HS-27A (cell line): ENCODE data around the gene OXCT2.
"Not testable (repeated sequence)": the region's sequence is repeated elsewhere in the genome, so short reads cannot be mapped to it uniquely, and the experiment has no call there.

ENCODE experiments used
- DNase-seq: peaks from one replicate; pipeline ENCODE4 v3.0.0-alpha.2; 2012; ENCODE audit warnings: low read depth, missing footprints

OXCT2 gene

GRCh38 chr1:39771022-39771532, at the start of gene OXCT2:
Gene OXCT2, minus strand, starts transcription at chr1:39771348. Its CDS starts 93 bp downstream, at chr1:39771255.
- DNase-seq: not testable (repeated sequence)

DNA sequence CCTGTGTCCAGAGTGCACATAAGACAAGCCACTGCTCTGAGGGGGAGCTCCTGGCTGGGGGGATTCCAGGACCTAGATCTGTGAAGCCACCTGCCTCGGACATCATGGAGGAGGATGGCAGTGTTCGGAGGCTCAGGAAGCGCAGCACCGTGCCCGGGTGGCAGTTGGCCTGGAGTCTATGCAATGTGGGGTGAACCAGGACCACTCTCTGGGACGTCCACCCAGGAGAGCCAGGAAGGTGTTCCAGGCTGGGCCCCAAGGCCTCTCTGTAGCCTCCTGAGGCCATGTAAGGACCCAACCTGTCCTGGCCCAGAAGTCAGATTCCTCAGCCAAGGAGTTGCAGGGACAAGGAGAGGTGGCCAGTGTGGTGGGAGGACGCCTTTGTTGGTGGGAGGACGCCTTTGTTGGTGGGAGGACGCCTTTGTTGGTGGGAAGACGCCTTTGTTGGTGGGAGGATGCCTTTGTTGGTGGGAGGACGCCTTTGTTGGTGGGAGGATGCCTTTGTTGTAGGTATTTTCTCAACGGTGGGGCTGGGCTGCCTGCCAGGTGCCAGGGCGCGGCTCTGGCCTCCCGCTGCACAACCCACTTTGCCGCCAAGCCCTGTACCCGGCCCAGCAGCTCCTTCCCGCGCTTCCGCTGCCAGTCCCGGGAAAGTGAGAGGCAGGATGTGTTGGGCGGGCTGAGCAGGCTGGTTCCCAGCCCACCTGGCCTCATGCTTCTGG, 48.1 kb upstream of the OXCT2 start:
- no peak for DNase-seq

DNA sequence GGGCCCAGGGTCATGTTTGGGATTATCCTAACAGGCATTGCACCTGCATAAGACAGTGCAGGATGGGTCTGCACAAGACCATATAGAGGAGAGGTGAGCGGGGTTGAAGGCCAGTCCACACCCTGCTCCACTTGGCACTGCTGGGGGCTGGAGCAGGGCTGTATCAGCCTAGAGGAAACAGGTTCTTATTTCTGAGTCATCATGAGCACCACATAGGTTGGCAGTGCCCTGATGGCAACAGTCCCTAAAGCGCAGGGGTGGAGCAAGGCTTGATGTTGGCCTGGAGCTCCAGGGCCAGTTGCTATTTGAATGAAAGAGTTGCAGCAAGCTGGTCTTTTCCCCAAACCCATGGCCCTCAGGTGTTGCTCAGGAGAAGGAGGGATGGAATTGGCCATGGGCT, 47.3 kb upstream of the OXCT2 start:
- no peak for DNase-seq

DNA sequence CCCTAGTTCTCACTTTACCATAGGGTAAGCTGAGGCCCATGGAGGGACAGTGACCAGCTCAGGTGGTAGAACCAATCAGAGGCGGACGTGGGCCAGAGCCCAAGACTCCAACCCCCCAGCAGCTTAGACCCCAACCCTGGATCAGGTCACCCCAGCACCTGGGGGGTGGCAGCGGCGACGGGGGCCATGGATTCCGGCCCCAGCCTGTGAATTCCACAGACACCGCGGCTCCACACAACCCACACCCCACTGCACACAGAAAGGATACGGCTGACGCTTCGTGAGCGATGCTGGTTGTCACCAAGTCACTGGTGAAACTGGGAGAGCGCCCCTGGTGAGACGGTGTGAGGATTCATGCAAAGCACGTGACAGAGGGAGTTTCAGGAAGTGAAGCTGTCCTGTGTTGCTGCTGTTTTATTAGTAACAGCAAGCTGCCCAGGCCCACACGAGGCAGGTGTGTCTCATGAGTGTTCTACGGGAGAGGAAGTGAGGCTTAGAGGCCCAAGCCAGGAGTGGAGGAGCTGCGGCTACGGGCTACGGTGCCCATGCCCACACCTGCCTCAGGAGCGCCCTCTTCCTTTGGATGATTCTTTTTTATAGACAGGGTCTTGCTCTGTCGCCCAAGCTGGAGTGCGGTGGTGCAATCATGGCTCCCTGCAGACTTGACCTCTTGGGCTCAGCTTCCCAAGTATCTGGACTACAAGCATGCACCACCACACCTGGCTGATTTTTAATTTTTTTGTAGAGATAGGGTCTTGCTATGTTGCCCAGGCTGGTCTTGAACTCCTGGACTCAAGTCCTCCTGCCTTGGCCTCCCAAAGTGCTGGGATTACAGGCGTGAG, 46.2 kb upstream of the OXCT2 start:
- not testable (repeated sequence) for DNase-seq

DNA sequence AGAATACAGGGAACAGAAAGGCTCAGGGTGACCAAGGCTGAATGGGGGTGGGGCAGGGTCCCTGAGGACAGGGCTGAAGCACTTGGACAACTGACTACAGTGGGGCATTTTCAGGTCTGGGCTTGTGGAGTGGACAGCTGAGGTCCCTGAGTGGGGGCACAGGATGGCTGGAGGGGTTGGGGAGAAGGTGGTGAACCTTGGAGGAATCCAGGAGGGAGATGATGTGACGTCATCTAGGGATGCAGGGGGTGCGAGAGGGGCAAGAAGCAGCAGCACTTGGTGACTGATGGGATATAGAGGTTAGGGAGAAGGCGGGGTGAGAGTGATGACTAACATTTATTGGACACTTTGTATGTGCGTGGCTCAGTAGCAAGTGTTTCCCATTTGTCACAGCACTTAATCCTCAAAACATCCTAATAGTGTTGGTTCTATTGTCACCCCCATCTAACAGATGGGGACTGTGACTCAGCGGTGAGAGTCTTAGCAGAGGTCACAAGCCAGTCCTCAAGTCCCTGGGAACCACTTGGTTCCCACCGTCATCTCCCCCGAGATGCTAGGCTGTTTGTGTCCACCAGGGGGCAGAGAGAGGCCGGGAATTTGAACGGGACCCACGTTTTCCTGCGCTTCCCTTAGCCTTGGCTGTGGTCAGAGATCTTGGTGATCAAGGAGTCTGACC, 45.4 kb upstream of the OXCT2 start:
- peak; percentile 62 for DNase-seq

DNA sequence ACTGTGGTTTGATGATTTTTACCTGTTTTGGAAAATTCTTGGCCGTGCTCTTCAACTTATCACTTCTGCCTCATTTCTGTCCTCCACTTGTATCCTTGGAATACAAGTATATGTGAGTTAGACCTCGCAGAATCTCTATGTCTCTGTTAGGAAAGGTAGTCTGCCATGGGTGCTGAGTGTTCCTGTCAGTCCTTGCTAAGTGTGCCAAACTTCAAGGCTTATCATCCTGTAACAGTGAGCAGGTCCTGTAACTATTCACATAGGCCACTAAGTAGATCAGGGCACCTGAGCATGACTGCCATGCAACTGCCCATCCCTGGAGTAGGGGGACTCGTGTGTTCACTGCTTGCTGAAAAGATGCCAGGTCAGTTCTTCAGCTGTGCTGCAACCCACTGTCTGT, 41.8 kb upstream of the OXCT2 start:
- no peak for DNase-seq

DNA sequence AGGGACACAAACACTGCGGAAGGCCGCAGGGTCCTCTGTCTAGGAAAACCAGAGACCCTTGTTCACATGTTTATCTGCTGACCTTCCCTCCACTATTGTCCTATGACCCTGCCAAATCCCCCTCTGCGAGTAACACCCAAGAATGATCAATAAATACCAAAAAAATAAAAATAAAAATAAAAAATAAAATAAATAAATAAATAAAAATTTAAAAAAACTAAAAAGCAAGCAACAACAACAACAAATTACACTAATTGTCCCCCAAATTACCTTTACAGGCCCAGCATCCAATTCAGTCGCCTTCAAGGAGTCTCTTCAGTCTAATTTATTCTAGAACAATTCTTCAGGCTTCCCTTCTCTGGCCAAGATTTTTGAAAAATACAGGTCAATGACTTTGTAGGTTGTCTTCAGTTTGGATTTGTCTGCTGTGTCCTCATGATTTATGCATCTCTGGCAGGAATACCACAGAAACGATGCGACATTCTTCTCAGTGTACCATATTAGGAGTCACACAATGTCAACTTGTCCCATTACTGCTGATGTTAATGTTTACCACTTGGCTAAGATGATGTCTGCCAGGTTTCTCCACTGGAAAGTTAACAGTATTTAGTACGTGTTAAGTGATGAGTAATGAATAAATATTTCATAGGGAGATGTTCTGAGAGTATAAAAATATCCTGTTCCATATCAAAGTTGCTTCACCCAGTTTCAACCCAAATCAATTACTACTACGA, 37.8 kb upstream of the OXCT2 start:
- DNase-seq: no peak

- no peak for DNase-seq
Measured at GRCh38 chr1:39805385-39805784, 34.2 kb upstream of the OXCT2 start.

DNA sequence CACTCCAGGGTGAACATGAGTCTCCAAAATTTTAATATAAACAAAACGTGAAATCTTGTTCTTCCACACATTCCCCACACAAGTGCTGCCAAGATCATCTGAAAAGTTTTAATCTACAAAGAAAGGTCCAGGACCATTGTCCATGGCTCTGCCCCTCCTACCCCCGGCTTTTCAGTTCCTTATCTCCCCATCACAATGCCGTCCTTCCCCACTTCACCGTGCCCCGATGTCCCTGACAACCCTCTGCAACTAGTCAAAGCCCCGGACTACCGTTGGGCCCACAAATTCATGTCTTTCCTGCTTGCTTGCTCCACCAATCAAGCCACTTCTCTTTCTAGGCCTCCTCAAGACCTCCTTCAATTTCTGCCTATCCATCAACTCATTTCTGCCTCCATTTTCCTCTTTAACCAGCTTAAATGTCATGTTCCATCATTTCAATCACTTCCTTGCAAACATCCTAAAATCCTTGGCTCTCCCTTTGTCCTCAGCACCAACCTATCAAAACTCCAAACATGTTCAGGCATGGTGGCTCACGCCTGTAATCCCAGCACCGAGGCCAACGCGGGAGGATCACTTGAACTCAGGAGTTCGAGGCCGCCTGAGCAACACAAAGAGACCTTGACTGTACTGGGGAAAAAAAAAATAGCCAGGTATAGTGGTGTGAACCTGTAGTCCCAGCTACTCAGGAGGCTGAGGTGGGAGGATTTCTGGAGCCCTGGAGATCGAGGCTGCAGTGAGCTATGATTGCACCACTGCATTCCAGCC, 31.5 kb upstream of the OXCT2 start:
- no peak for DNase-seq

DNA sequence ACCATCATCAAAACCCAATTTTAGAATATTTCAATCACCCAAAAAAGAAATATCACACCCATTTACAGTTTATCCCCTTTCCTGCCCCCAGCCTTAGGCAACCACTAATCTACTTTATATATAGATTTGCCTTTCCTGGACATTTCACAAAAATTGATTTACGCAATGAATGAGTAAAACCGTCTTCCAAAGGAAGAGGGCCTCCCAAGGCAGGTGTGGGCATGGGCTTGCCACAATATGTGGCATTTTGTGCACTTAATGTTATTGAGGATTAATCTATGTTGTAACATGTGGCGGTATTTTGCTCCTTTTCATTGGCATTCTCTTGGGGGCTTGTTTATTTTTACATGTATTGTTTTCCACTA, 29.3 kb upstream of the OXCT2 start:
- DNase-seq: no peak

DNA sequence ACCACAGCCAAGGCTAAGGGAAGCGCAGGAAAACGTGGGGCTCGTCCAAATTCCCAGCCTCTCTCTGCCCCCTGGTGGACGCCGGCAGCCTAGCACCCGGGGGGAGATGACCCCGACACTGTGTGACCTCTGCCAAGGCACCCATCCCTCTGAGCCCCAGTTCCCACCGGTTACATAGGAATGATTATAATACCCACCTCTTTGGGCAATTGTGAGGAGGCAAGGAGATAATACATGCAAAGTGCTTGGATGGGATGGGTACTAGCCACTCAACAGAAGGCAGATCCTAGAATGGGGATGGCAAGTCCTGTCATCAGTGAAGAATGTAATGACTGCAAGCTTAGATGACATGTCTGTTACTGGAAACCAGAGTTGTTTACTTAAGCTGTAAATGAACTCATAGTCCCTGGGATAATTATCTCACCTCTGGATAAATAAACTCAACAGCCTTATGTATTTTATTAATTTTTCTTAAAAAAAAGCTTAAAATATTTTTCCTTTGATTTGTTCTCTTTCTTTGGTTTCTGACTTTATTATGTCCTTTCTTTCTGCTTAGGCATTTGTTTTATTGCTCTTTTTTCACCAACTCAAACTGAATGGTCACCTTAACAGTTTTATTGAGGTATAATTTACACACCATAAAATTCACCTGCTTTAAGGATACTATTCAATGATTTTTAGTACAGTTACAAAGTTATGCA, 28.8 kb upstream of the OXCT2 start:
- DNase-seq: peak; percentile 71

DNA sequence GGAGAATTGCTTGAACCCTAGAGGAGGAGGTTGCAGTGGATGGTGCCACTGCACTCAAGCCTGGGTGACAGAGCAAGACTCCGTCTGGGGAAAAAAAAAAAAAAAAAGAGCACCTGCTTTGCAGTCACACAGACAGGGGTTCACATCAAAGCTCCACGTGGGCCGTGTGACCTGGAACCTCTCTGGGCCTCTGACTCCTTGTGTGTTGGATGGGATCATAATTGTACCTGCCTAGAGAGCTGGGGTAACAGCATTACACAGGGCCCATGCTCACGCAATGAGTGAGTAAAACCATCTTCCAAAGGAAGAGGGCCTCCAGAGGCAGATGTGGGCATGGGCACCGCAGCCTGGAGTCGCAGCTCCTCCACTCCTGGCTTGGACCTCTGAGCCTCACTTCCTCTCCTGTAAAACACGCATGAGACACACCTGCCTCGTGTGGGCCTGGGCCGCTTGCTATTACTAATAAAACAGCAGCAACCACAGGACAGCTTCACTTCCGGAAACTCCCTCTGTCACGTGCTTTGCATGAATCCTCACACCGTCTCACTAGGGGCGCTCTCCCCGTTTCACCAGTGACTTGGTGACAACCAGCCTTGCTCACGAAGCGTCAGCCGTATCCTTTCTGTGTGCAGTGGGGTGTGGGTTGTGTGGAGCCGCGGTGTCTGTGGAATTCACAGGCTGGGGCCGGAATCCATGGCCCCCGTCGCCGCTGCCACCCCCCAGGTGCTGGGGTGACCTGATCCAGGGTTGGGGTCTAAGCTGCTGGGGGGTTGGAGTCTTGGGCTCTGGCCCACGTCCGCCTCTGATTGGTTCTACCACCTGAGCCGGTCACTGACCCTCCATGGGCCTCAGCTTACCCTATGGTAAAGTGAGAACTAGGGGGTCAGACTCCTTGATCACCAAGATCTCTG, 28.0 kb upstream of the OXCT2 start:
- not testable (repeated sequence) for DNase-seq

DNA sequence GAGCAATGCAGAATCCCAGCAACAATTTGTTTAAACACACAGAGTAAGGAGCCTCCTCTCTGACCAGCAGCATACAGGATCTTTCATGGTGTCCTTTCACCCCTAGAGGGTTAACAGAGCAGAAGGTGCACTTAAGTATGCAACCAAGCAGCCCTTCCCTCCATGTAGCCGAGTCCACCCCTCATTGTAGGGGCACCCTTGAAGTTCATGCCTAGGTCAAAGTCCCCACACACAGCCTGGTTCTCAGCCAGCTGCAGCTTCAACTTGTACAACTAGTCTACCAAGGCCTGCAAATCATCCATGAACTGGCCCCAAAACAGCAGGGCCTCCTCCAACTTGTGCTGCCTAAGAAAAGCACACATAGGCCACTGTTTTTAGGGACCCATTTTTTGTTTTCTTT, 24.5 kb upstream of the OXCT2 start:
- DNase-seq: no peak

DNA sequence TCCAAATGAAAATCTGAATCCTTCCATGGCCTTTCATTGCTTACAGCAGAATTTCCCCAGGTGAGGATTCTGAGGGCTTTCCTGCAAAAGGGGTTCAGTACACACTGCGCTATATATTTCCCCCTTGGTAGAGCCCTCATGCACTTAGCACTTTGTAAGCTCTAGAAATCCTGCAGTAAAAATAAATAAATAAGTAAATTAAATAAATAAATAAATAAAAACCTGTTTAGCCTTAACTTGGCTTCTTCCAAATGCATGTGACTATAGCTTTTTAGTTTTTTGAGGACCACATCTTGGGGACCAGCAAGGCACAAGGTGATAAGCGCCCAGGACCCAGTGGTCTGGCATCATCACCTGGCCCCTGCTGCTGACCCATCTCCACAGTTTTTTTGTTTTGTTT, 20.7 kb upstream of the OXCT2 start:
- no peak for DNase-seq

- DNase-seq: no peak
Measured at GRCh38 chr1:39789571-39790110, 18.5 kb upstream of the OXCT2 start.

DNA sequence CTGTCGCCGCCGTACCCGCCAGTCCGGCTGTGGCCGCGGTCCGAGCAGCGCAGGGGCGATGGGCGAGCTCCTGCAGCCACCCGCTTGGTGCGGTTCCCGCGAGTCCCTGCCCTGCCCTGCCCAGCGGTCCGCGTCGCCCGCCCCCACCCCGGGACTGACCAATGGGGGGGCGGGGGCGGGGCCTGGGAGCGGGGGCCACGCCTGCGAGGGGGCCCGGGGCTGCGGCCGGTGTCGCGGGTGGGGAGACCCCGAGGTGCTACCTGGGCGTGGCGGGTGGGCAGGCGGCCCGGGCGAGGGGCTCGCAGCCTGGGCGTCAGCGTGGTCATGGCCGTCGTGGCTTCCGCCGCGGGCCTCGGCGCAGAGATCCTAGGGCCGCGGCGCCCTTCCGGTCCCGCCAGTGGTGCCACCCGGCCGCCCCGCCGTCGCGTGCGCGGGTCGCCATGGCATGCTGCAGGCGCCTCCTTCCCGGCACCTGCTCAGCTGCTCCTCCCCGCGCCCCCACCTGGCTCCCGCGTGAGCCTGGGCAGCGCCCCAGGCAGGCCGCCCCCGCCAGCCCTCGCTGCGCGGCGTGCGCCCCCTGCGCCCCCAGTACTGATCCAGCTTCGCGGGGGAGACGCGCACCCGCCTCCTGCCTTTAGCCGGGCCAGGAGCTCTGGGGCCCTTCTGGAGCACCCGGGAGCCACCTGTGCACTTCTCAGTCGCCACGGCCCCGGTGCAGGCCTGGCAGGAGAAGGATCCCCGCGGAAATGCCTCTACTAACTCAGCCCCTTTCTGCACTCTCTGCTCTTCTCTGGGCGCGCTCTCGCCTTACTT, 17.8 kb upstream of the OXCT2 start, which contains the start of gene BMP8B:
Gene BMP8B (minus strand): TSS at position 108 of the 813 bp plus-strand sequence. CDS start 380 bp downstream, outside the sequence.
- no peak for DNase-seq

- DNase-seq: no peak
Measured at GRCh38 chr1:39788426-39788757, 17.2 kb upstream of the OXCT2 start.

DNA sequence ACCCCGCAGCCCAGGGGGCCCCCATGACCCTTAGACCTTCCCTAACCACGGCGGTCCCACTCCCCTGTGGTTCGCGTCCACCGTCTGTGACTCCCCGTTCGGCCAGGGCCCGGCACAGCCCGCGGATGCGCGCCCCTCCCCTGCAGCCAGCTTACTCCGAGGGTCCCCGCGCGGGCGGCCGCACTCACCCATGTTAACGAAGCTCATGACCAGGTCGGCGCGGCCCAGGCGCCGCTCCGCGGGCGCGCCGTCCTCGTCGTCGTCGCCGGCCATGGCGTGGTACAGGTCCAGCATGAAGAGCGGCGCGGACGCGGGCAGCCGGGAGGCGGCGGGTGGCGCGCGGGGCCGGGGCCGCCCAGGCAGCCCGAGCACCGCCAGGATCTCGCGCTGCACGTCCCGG, 16.8 kb upstream of the OXCT2 start:
- not testable (repeated sequence) for DNase-seq
